HepG2 (cell line): ENCODE measurements around the gene SLC6A8.

Experiments used
- CAMTA2 ChIP-seq: sonication (generic); formaldehyde crosslinking; IDR thresholded peaks from 2 replicates; pipeline ENCODE4 v1.4.0; 2020; ENCODE audit warnings: mild to moderate bottlenecking, missing genetic modification reagents, borderline replicate concordance
- CTCF ChIP-seq: sonication (generic); formaldehyde crosslinking; IDR thresholded peaks from 2 replicates; pipeline ENCODE4 v1.5.0; 2020; ENCODE audit warnings: mild to moderate bottlenecking, missing genetic modification reagents, moderate library complexity
- ELF4 ChIP-seq: sonication (generic); formaldehyde crosslinking; IDR thresholded peaks from 2 replicates; pipeline ENCODE4 v1.5.0; 2020; ENCODE audit warnings: missing genetic modification reagents, mild to moderate bottlenecking, moderate library complexity, borderline replicate concordance
- FOXA3 ChIP-seq: IDR thresholded peaks from 2 replicates; pipeline ENCODE4 v1.6.1; 2016; ENCODE audit warnings: missing genetic modification reagents, missing compliant biosample characterization
- HDAC1 ChIP-seq: sonication (generic); formaldehyde crosslinking; IDR thresholded peaks from 2 replicates; pipeline ENCODE4 v1.5.1; 2020; ENCODE audit warnings: mild to moderate bottlenecking, missing genetic modification reagents
- NFYB ChIP-seq: sonication (generic); formaldehyde crosslinking; IDR thresholded peaks from 2 replicates; pipeline ENCODE4 v1.4.0; 2020; ENCODE audit warnings: missing genetic modification reagents
- POLR2A ChIP-seq, 2 experiments: IDR thresholded peaks; 2 replicates each; pipeline ENCODE4 v1.6.1; 2011; ENCODE audit warnings: low read depth in 2 of 2, low read length in 2 of 2, mild to moderate bottlenecking in 1 of 2, moderate library complexity in 1 of 2; ENCODE audit not compliant: insufficient read depth in 1 of 2
- SOX6 ChIP-seq, 2 experiments: fragments of 450-650 bp in 1 of 2; sonication (generic) in 1 of 2; formaldehyde crosslinking in 1 of 2; IDR thresholded peaks; 2 replicates each; pipeline versions ENCODE4 v1.4.0 to v1.6.1; 2017 to 2020; ENCODE audit warnings: antibody characterized with exemption in 1 of 2, mild to moderate bottlenecking in 1 of 2, missing genetic modification reagents in 1 of 2
- TAF1 ChIP-seq: sonication (generic); formaldehyde crosslinking; IDR thresholded peaks from 2 replicates; pipeline ENCODE4 v1.4.0; 2020; ENCODE audit warnings: missing genetic modification reagents
- TCF7L2 ChIP-seq: IDR thresholded peaks from 2 replicates; pipeline ENCODE4 v1.6.1; 2011; ENCODE audit warnings: mild to moderate bottlenecking, low read depth, low read length, moderate library complexity
- ZNF121 ChIP-seq: sonication (generic); formaldehyde crosslinking; IDR thresholded peaks from 2 replicates; pipeline ENCODE4 v1.5.0; 2020; ENCODE audit warnings: mild to moderate bottlenecking, missing genetic modification reagents
- ZNF18 ChIP-seq: sonication (generic); formaldehyde crosslinking; IDR thresholded peaks from 2 replicates; pipeline ENCODE4 v1.8.0; 2022; ENCODE audit warnings: mild to moderate bottlenecking, missing genetic modification reagents; ENCODE audit not compliant: insufficient replicate concordance

- TF ChIP-seq ELF4 (CRISPR knock-in tag) (no peak), HDAC1 (CRISPR knock-in tag) (no peak), ZNF18 (no peak), NFYB (no peak), SOX6 (IDR thresholded peaks at IDR 0.05) (no peak), SOX6 (CRISPR knock-in tag; IDR thresholded peaks at IDR 0.05) (no peak), CTCF (CRISPR knock-in tag) (no peak), ZNF121 (CRISPR knock-in tag) (no peak), POLR2A (IDR thresholded peaks at IDR 0.05; ENCODE audit: insufficient read depth in 1 of 2, low read depth in 2 of 2, low read length in 2 of 2) (no peak), CAMTA2 (CRISPR knock-in tag) (no peak), TCF7L2 (no peak), TAF1 (CRISPR knock-in tag) (no peak), FOXA3 (CRISPR knock-in tag) (no peak)
These were observed 49.2 kb downstream of the SLC6A8 start for GRCh38 chrX:153736871-153737441.
